Subcutaneous adipose tissue (tissue), 4 donors: ENCODE results near the gene LAMB3. TPM values are rescaled to one million over a fixed set of nuclear protein-coding genes. Genes with fewer than 3 reads are reported as not detected.

Experiments
- CTCF ChIP-seq: fragments of 450-650 bp; IDR thresholded peaks from one replicate; pipeline ENCODE4 v1.5.1; 2016; ENCODE audit warnings: low read depth, mild to moderate bottlenecking, control low read depth, antibody characterized with exemption, moderate library complexity
- total RNA-seq, 4 donors: library from RNA; depleted of rRNA; stranded (reverse); fragments of >200 nt; gene quantifications; one replicate each; pipeline ENCODE4 v1.1.0, GENCODE V29; 2016

Gene LAMB3
- total RNA-seq, 4 donors from 2014 or later: 5.5 to 32.4 (median 21.3) TPM

DNA sequence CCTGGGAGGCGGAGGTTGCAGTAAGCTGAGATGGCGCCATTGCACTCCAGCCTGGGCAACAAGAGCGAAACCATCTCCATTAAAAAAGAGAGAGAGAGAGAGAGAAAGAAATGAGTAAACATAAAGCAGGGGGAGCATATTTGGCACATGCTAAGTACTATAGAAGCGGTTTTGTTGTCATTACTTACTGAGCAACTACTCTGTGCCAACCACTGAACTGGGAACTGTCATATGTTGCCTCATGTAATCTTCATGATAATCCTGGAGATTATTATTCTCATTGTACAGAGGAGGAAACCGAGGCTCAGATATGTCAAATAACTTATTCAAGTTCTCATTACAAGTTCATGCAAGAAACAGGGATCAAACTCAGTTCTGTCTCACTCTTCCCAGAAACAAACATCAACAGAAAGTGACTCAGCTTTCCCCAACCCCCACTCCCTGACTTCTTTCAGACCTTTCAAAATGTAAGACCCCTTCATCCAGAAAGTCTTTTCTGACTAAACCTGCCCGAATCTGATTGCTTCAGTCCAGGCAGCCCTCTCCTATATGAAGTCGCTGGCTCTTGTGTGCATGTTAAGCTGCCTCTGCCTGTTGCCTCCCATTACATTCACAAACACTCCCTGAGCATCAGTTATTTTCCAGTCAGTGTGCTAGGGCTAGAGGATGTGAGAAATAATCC is 23.5 kb downstream of the LAMB3 start:
- TF ChIP-seq CTCF: no peak

DNA sequence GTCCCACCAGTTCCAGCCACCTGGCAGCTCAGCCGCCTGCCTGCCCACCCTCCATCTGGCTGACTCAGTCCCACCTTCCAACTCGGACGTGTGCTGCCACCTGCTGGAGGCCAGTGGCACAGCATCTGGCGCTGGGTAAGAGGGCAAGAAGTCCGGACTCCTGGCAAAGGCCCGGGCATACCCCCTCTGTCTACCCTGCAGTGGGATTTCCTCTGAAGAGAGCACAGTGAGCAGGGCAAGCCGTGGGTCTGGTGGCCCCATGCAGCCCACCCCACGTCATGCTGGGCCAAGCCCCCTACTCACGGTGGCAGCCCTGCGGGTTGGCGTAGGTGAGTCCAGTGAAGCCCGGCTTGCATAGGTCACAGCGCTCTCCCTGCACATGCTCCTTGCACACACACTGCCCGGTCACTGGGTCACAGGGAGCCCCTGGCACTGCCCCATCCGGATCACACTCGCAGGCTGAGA is 24.5 kb downstream of the LAMB3 start:
- no peak for TF ChIP-seq CTCF

GRCh38 chr1:209627027-209627731 is 25.0 kb downstream of the LAMB3 start:
- no peak for TF ChIP-seq CTCF

- no peak for TF ChIP-seq CTCF
Measured at GRCh38 chr1:209626346-209627026, 25.7 kb downstream of the LAMB3 start.

DNA sequence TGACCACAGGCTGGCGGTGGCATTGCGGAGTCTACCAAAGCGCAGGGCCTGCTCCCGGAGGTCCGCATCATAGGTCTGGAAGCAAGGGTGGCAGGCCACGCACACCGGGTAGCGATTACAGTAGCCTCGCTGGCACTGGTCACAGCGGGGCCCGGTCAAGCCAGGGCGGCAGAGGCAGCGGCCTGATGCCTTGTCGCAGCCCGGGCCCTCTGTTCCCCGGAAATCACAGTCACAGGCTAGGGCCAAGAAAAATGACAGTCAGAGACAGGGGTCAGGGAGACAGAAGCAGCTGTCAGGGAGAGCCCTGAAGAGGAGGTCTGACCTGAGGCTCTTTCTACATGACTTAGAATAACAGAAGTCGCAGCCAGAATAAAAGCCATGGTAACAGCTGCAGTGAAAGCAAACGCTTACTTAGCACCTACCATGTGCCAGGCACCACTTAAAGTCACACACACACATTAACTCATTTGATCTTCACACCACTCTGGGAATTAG is 26.4 kb downstream of the LAMB3 start:
- no peak for TF ChIP-seq CTCF

DNA sequence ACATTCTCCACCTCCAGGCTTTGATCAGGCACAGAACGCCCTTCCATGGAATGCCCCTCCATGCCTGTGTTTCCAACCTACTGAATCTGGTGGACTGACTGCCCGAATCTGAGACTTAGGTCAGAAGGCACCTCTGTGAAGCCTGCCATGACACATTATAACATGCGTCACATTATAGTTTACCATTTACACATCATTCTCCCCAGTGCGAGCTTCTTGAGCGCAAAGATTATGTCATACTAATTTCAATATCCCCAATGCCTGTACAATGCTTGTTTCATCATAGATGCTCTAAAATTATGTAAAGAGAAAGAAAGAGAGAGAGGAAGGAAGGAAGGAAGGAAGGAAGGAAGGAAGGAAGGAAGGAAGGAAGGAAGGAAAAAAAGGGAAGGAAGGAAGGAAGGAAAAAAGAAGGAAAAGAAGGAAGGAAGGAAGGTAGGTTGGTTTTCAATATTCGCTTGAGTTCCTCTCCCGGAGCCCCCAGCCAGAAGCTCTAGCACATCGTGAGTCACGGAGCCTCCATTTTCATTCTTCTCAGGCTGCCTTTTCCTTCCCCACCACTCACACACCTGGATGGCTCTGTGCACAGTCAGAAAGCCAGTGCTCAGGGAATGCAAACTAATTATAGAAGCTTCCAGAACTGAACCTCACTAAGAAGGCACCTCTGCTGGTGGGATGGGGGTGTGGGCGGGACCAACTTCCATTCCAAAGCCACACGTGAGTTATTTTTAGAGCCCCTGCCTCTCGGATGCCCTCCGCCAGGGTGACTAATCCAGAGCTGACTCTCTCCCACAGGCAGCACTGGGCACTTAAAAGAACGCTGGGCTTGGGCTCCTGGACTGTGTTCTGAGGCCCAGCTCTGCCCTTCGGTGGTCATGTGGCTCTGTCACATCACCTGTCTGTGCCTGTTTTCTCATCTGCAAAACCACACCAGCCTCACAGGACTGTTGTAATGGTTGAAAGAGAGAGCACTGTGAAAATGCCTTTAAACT is 27.4 kb downstream of the LAMB3 start:
- TF ChIP-seq CTCF: no peak
